Panc1 (cell line): ENCODE data around the gene LSM14A. TPM values are rescaled to one million over a fixed set of nuclear protein-coding genes. Genes with fewer than 3 reads are reported as not detected.

Experiments
- ATAC-seq: fragments of 200-7000 bp; cut with Tn5 transposase; 2 replicates; pipeline ENCODE4 v1.9.1; 2020; ENCODE audit warnings: mild to moderate bottlenecking, moderate library complexity
- Bru-seq: library from RNA; stranded (reverse); fragments of 400-500 nt; gene quantifications from one replicate; lab custom pipeline; 2021; lab: Mats Ljungman, UMichigan
- BruChase-seq, 2 experiments: library from RNA; stranded (reverse); fragments of 400-500 nt; gene quantifications; one replicate each; lab custom pipeline; 2021; lab: Mats Ljungman, UMichigan
- BruUV-seq: library from RNA; stranded (reverse); fragments of 400-500 nt; replicated peaks from 2 replicates; lab custom pipeline; 2021; lab: Mats Ljungman, UMichigan
- CTCF ChIA-PET: fragments of 300-600 bp; sonication (Branson Sonifier 250); formaldehyde crosslinking; loops from one replicate; lab custom pipeline; 2022; ENCODE audit warnings: antibody characterized with exemption; lab: Charles Lee
- POLR2A ChIA-PET: fragments of 300-600 bp; sonication (Branson Sonifier 250); formaldehyde crosslinking; loops from one replicate; lab custom pipeline; 2022; ENCODE audit warnings: antibody characterized with exemption; lab: Charles Lee
- DNase-seq: peaks from one replicate; pipeline ENCODE4 v3.0.0-alpha.2; 2010; ENCODE audit warnings: low read depth, low spot score
- H3K27ac ChIP-seq: 2 replicates; pipeline ENCODE4 v1.5.1; 2011; ENCODE audit warnings: mild to moderate bottlenecking, low read length, inconsistent platforms
- H3K27me3 ChIP-seq: fragments of 200-500 bp; sonication (Bioruptor generic); 2 replicates; pipeline ENCODE4 v1.6.0; 2014; ENCODE audit warnings: low read length, inconsistent platforms; ENCODE audit not compliant: control insufficient read depth, insufficient read depth
- H3K36me3 ChIP-seq: fragments of 200-500 bp; sonication (Bioruptor generic); 2 replicates; pipeline ENCODE4 v1.5.1; 2014; ENCODE audit warnings: inconsistent platforms, mild to moderate bottlenecking, low read length, moderate library complexity; ENCODE audit not compliant: control insufficient read depth, insufficient read depth
- H3K4me1 ChIP-seq: 2 replicates; pipeline ENCODE4 v1.5.1; 2011; ENCODE audit warnings: inconsistent platforms, mild to moderate bottlenecking, low read length, moderate library complexity; ENCODE audit not compliant: control insufficient read depth, insufficient read depth
- H3K4me3 ChIP-seq, 2 experiments: 2 replicates each; pipeline ENCODE4 v1.5.1; 2011 to 2012; ENCODE audit warnings: low read depth in 2 of 2, low read length in 2 of 2, mild to moderate bottlenecking in 2 of 2, inconsistent platforms in 1 of 2, moderate library complexity in 1 of 2
- H3K9me3 ChIP-seq: fragments of 200-500 bp; sonication (Bioruptor generic); 2 replicates; pipeline ENCODE4 v1.5.1; 2014; ENCODE audit warnings: low read depth, mild to moderate bottlenecking, inconsistent platforms, low read length, moderate library complexity; ENCODE audit not compliant: control insufficient read depth, insufficient read depth
- POLR2AphosphoS5 ChIP-seq: IDR thresholded peaks from 2 replicates; pipeline ENCODE4 v1.6.1; 2012; ENCODE audit warnings: mild to moderate bottlenecking, low read depth, low read length, moderate library complexity
- REST ChIP-seq, 2 experiments: IDR thresholded peaks; 2 replicates each; pipeline ENCODE4 v1.6.1; 2011 to 2012; ENCODE audit warnings: low read depth in 2 of 2, control low read depth in 1 of 2, low read length in 1 of 2, mild to moderate bottlenecking in 1 of 2, moderate library complexity in 1 of 2; ENCODE audit not compliant: insufficient read depth in 1 of 2
- SIN3A ChIP-seq: IDR thresholded peaks from 2 replicates; pipeline ENCODE4 v1.6.1; 2012; ENCODE audit warnings: low read depth, mild to moderate bottlenecking, low read length, moderate library complexity, borderline replicate concordance; ENCODE audit not compliant: insufficient read depth
- TCF7L2 ChIP-seq: IDR thresholded peaks from 2 replicates; pipeline ENCODE4 v1.6.1; 2011; ENCODE audit warnings: mild to moderate bottlenecking, low read depth, low read length, inconsistent platforms
- in situ Hi-C: cut with HindIII; loops from 2 replicates; pipeline ENCODE4 v1.10.0; 2016; ENCODE audit warnings: low sequenced_read_pairs, low pct_unique_long_range_greater_than_20kb
- intact Hi-C: fragments of 100-400 bp; cut with micrococcal nuclease; formaldehyde crosslinking; loops from one replicate; pipeline ENCODE4 v1.10.0; 2022; ENCODE audit not compliant: unreplicated experiment
- long read RNA-seq: library from polyadenylated mRNA; unstranded; transcript quantifications from one replicate; pipeline ENCODE4 v2.0.0, GENCODE V29; 2021; ENCODE audit not compliant: unreplicated experiment
- polyA plus RNA-seq: library from polyadenylated mRNA; unstranded; fragments of >200 nt; gene quantifications from one replicate; pipeline ENCODE4 v1.2.1, GENCODE V29; 2012; ENCODE audit warnings: missing spikeins; ENCODE audit not compliant: insufficient read length
- total RNA-seq: library from RNA; stranded (reverse); gene quantifications from one replicate; pipeline ENCODE4 v1.2.1, GENCODE V29; 2021; ENCODE audit not compliant: unreplicated experiment
- TF ChIP-seq, protein P1 (sequence below): fragments of 450-650 bp; IDR thresholded peaks from 2 replicates; pipeline ENCODE4 v1.5.1; 2017; ENCODE audit warnings: mild to moderate bottlenecking

LSM14A gene
- 152 TPM for total RNA-seq
- polyA plus RNA-seq = 230 TPM
- percentile 97 among the genes with signal in this experiment for Bru-seq, nascent RNA
- percentile 96 among the genes with signal in this experiment for BruChase-seq, experiment 1, labeled RNA remaining after a 2-hour chase
- BruChase-seq, experiment 2, labeled RNA remaining after a 6-hour chase = percentile 97 among the genes with signal in this experiment
- long read RNA-seq, transcript LSM14A-203 (10 exons, 3,596 nt) = major isoform, 192 of 479 reads
- long read RNA-seq, transcript LSM14A-201 (11 exons, 3,424 nt) = minor isoform, 124 of 479 reads
- long read RNA-seq, partial matches to known transcripts = 50 of 479 reads
- long read RNA-seq, other reads (novel, unspliced or antisense) = 111 of 479 reads

DNA sequence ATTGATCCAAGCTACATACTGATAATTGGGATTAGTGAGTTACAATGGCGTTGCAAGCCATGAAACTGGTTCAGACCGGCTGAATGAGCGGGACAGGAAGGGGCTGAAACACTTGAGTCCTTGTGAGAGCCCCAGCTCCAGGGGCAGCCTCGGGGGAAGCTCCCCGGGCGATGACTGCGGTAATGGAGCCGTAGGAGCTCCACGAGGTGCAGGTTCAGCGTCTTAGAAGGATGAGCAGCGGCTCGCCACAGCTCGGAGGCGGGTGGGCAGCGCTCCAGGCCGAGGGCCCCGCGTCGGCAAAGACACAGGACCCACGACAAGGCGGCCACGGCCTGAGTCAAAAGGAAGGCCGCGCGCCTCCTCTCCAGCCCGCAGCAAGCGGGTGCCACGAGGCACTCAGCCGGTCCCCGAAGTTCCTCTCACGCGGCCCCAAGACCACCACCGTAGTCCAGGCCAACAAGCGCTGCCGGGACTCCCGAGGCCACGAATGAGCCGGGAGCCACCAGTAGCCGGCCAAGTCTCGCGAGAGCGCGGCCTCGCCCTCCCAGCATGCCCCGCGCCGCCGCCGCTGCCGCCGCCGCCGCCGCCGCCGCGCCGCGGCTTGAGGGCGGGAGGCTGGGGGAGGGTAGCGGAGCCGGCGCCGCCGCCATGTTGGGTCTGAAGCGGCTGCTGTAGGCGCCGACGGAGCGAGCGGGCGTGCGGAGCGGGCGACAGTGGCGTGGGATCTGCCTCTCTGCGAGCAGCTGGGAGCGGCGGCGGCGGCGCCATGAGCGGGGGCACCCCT is at the start of gene LSM14A:
TSS of gene LSM14A (plus strand) at position 628 of the 784 bp plus-strand sequence. CDS start at position 767, 139 bp downstream.
- Histone ChIP-seq H3K27ac (peak within 1 kb of the TSS; percentile 97), H3K4me3 (peak within 1 kb of the TSS; percentile 78 to 94), H3K9me3 (no peaks in the 10 kb centered on the region), H3K36me3 (peaks cover 10% of the 10 kb centered on the region), H3K27me3 (no peaks in the 10 kb centered on the region), H3K4me1 (peaks cover 34% of the 10 kb centered on the region)
- ATAC-seq = peak; percentile 92
- CTCF ChIA-PET = no interaction called here
- BruUV-seq = TSS peak; percentile 97
- in situ Hi-C loops = no loop called here
- DNase-seq = peak; percentile 39
- TF ChIP-seq, protein P1, sequence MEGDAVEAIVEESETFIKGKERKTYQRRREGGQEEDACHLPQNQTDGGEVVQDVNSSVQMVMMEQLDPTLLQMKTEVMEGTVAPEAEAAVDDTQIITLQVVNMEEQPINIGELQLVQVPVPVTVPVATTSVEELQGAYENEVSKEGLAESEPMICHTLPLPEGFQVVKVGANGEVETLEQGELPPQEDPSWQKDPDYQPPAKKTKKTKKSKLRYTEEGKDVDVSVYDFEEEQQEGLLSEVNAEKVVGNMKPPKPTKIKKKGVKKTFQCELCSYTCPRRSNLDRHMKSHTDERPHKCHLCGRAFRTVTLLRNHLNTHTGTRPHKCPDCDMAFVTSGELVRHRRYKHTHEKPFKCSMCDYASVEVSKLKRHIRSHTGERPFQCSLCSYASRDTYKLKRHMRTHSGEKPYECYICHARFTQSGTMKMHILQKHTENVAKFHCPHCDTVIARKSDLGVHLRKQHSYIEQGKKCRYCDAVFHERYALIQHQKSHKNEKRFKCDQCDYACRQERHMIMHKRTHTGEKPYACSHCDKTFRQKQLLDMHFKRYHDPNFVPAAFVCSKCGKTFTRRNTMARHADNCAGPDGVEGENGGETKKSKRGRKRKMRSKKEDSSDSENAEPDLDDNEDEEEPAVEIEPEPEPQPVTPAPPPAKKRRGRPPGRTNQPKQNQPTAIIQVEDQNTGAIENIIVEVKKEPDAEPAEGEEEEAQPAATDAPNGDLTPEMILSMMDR = no peak
- 0 out of 4 replicates have a peak, but pooled peaks of 1 of the 2 experiments have one; percentile 34 for TF ChIP-seq REST (IDR thresholded peaks at IDR 0.05; ENCODE audit: insufficient read depth in 1 of 2, low read depth in 2 of 2, low read length in 1 of 2)
- peak; percentile 46; the same call in 1 of the 2 replicates for TF ChIP-seq TCF7L2
- TF ChIP-seq POLR2AphosphoS5 = peak; percentile 97
- peak; percentile 74; the same call in 1 of the 2 replicates for TF ChIP-seq SIN3A
- intact Hi-C loops = no loop called here
- POLR2A ChIA-PET = interaction anchor here (0.6 kb wide), 1 partner anchor 149 kb away, joined by 8 read pairs; no protein-coding TSS in a partner anchor

DNA sequence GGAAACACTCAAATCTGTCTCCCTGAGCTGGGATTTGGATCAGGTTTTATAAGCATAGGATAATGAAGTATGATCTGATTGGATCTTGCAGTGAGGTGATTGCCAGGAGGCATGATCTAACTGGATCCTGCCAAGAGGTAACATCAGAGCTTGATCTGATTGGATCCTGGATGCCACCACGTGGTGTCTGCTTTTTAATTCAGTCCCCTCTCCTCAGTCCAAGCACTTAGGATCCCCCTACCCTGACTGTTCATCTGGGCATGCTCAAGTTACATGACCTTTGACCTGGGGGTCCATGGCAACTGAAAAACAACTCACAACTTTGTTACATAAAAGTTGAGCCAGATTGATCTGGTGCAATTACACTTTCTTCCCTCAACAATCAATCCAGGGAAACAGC is 47.5 kb upstream of the LSM14A start:
- in situ Hi-C loops (no loop called here), intact Hi-C loops (no loop called here)
- Histone ChIP-seq H3K4me3 (no peak overlapping the region), H3K27ac (no peak overlapping the region), H3K9me3 (no peaks in the 10 kb centered on the region), H3K27me3 (no peaks in the 10 kb centered on the region; the same call in 1 of the 2 replicates), H3K36me3 (no peaks in the 10 kb centered on the region), H3K4me1 (no peaks in the 10 kb centered on the region)
- no peak for DNase-seq
- POLR2A ChIA-PET = interaction anchor here (0.6 kb wide), 1 partner anchor 329 kb away, joined by 4 read pairs; no protein-coding TSS in a partner anchor
- ATAC-seq = no peak
- CTCF ChIA-PET = no interaction called here
- TF ChIP-seq POLR2AphosphoS5 (no peak), SIN3A (no peak), REST (IDR thresholded peaks at IDR 0.05; ENCODE audit: insufficient read depth in 1 of 2, low read depth in 2 of 2, low read length in 1 of 2) (no peak), TCF7L2 (no peak)
- TF ChIP-seq, protein P1 = no peak
- no TSS peak for BruUV-seq
